Kidney epithelial cell (primary cell): ENCODE results near the gene KIAA1671. TPM values are rescaled to one million over a fixed set of nuclear protein-coding genes. Genes with fewer than 3 reads are reported as not detected.

Experiments
- DNase-seq: peaks from one replicate; pipeline ENCODE4 v3.0.0-alpha.2; 2010; ENCODE audit warnings: low read depth
- H3K27me3 ChIP-seq: 2 replicates; pipeline ENCODE4 v1.6.0; 2011; ENCODE audit warnings: low read length; ENCODE audit not compliant: control insufficient read depth, insufficient read depth
- H3K36me3 ChIP-seq: 2 replicates; pipeline ENCODE4 v1.5.1; 2011; ENCODE audit warnings: low read length; ENCODE audit not compliant: control insufficient read depth, insufficient read depth
- H3K4me3 ChIP-seq: 2 replicates; pipeline ENCODE4 v1.5.1; 2011; ENCODE audit warnings: low read depth, mild to moderate bottlenecking, control low read depth, low read length
- CTCF ChIP-seq: IDR thresholded peaks from 2 replicates; pipeline ENCODE4 v1.5.1; 2011; ENCODE audit warnings: mild to moderate bottlenecking, moderate library complexity, low read length, control low read depth, inconsistent platforms; ENCODE audit not compliant: insufficient read depth, poor library complexity, severe bottlenecking
- total RNA-seq: library from RNA; depleted of rRNA; stranded (reverse); fragments of >200 nt; gene quantifications from 2 replicates; pipeline ENCODE4 v1.2.3, GENCODE V29; 2015

Gene KIAA1671
- total RNA-seq, 1 donor from 2014 or later = 32.3 TPM

GRCh38 chr22:25053153-25053805 lies 100.8 kb downstream of the KIAA1671 start:
- no peaks in the 10 kb centered on the region for H3K36me3 ChIP-seq
- DNase-seq = peak; percentile 35
- TF ChIP-seq CTCF = no peak
- no peaks in the 10 kb centered on the region for H3K27me3 ChIP-seq
- no peak overlapping the region for H3K4me3 ChIP-seq

GRCh38 chr22:25054943-25055511 lies 102.5 kb downstream of the KIAA1671 start:
- Histone ChIP-seq H3K4me3 (no peak overlapping the region), H3K27me3 (no peaks in the 10 kb centered on the region), H3K36me3 (no peaks in the 10 kb centered on the region)
- DNase-seq = no peak
- no peak for TF ChIP-seq CTCF

GRCh38 chr22:25057013-25057881 lies 104.7 kb downstream of the KIAA1671 start:
- Histone ChIP-seq H3K4me3 (no peak overlapping the region), H3K36me3 (no peaks in the 10 kb centered on the region), H3K27me3 (no peaks in the 10 kb centered on the region)
- DNase-seq = no peak
- peak; percentile 99 for TF ChIP-seq CTCF

- TF ChIP-seq CTCF = no peak
- Histone ChIP-seq H3K4me3 (no peak overlapping the region), H3K27me3 (no peaks in the 10 kb centered on the region), H3K36me3 (no peaks in the 10 kb centered on the region)
- no peak for DNase-seq
Measured at GRCh38 chr22:25059438-25059837, 106.9 kb downstream of the KIAA1671 start.

- no peak for DNase-seq
- Histone ChIP-seq H3K36me3 (no peaks in the 10 kb centered on the region), H3K27me3 (no peaks in the 10 kb centered on the region), H3K4me3 (no peak overlapping the region)
- TF ChIP-seq CTCF = no peak
Measured at GRCh38 chr22:25060522-25061071, 108.1 kb downstream of the KIAA1671 start.
